Mononuclear cell (primary cell): ENCODE data around the gene FLT1. TPM values are rescaled to one million over a fixed set of nuclear protein-coding genes. Genes with fewer than 3 reads are reported as not detected.

ENCODE experiments used
- H3K27me3 ChIP-seq: 2 replicates; pipeline ENCODE4 v1.6.0; 2011; ENCODE audit warnings: low read length, control low read depth; ENCODE audit not compliant: insufficient read depth
- H3K4me1 ChIP-seq: 2 replicates; pipeline ENCODE4 v1.5.1; 2011; ENCODE audit warnings: mild to moderate bottlenecking, low read length, control low read depth; ENCODE audit not compliant: insufficient read depth
- H3K4me3 ChIP-seq: 2 replicates; pipeline ENCODE4 v1.5.1; 2011; ENCODE audit warnings: mild to moderate bottlenecking, low read length, moderate library complexity
- H3K9me3 ChIP-seq: 2 replicates; pipeline ENCODE4 v1.5.1; 2011; ENCODE audit warnings: low read depth, mild to moderate bottlenecking, control low read depth, low read length
- total RNA-seq: library from RNA; depleted of rRNA; stranded (reverse); fragments of >200 nt; gene quantifications from one replicate; pipeline ENCODE4 v1.2.3, GENCODE V29; 2012

Gene FLT1
- 1.8 TPM for total RNA-seq

- peak within 1 kb of the TSS; percentile 9 for H3K4me3 ChIP-seq
- no peaks in the 10 kb centered on the region for H3K9me3 ChIP-seq
- H3K4me1 ChIP-seq, result peaks cover 34% of the 10 kb centered on the region
- peaks cover 82% of the 10 kb centered on the region for H3K27me3 ChIP-seq
These were observed at the start of gene FLT1 for GRCh38 chr13:28494778-28495537. Gene FLT1, minus strand, starts transcription at chr13:28495128. Its CDS starts 285 bp downstream, at chr13:28494843.

GRCh38 chr13:28544026-28544425, 49.1 kb upstream of the FLT1 start:
- Histone ChIP-seq H3K9me3 (no peaks in the 10 kb centered on the region), H3K4me3 (no peak overlapping the region), H3K4me1 (no peaks in the 10 kb centered on the region), H3K27me3 (no peaks in the 10 kb centered on the region)

- no peaks in the 10 kb centered on the region for H3K9me3 ChIP-seq
- H3K27me3 ChIP-seq, result no peaks in the 10 kb centered on the region
- H3K4me3 ChIP-seq, result no peak overlapping the region
- H3K4me1 ChIP-seq, result no peaks in the 10 kb centered on the region
These were observed 47.9 kb upstream of the FLT1 start for GRCh38 chr13:28542804-28543203.

GRCh38 chr13:28541966-28542365, 47.0 kb upstream of the FLT1 start:
- Histone ChIP-seq H3K9me3 (no peaks in the 10 kb centered on the region), H3K4me1 (peaks cover 3% of the 10 kb centered on the region), H3K27me3 (no peaks in the 10 kb centered on the region), H3K4me3 (no peak overlapping the region)

GRCh38 chr13:28540612-28541011, 45.7 kb upstream of the FLT1 start:
- peaks cover 5% of the 10 kb centered on the region for H3K4me1 ChIP-seq
- no peak overlapping the region for H3K4me3 ChIP-seq
- H3K27me3 ChIP-seq, result no peaks in the 10 kb centered on the region
- H3K9me3 ChIP-seq, result no peaks in the 10 kb centered on the region

GRCh38 chr13:28539625-28540286, 44.8 kb upstream of the FLT1 start:
- Histone ChIP-seq H3K9me3 (no peaks in the 10 kb centered on the region), H3K27me3 (no peaks in the 10 kb centered on the region)

GRCh38 chr13:28538932-28539331, 44.0 kb upstream of the FLT1 start:
- peaks cover 3% of the 10 kb centered on the region for H3K27me3 ChIP-seq
- peaks cover 5% of the 10 kb centered on the region for H3K4me1 ChIP-seq
- no peaks in the 10 kb centered on the region for H3K9me3 ChIP-seq
- H3K4me3 ChIP-seq, result no peak overlapping the region

More at GRCh38 chr13:28539625-28540286, 44.8 kb upstream of the FLT1 start:
- Histone ChIP-seq H3K4me1 (peaks cover 5% of the 10 kb centered on the region), H3K4me3 (no peak overlapping the region)

GRCh38 chr13:28537171-28537570, 42.2 kb upstream of the FLT1 start:
- Histone ChIP-seq H3K4me1 (peaks cover 12% of the 10 kb centered on the region), H3K9me3 (no peaks in the 10 kb centered on the region), H3K27me3 (peaks cover 17% of the 10 kb centered on the region), H3K4me3 (no peak overlapping the region)

GRCh38 chr13:28536371-28536770, 41.4 kb upstream of the FLT1 start:
- peaks cover 19% of the 10 kb centered on the region for H3K4me1 ChIP-seq
- no peaks in the 10 kb centered on the region for H3K9me3 ChIP-seq
- H3K4me3 ChIP-seq, result no peak overlapping the region
- peaks cover 24% of the 10 kb centered on the region for H3K27me3 ChIP-seq

- H3K27me3 ChIP-seq, result peaks cover 31% of the 10 kb centered on the region
- peaks cover 26% of the 10 kb centered on the region for H3K4me1 ChIP-seq
- no peaks in the 10 kb centered on the region for H3K9me3 ChIP-seq
- H3K4me3 ChIP-seq, result no peak overlapping the region
These were observed 40.8 kb upstream of the FLT1 start for GRCh38 chr13:28535734-28536133.

- peaks cover 40% of the 10 kb centered on the region for H3K27me3 ChIP-seq
- H3K4me1 ChIP-seq, result peaks cover 30% of the 10 kb centered on the region
- H3K4me3 ChIP-seq, result no peak overlapping the region
- no peaks in the 10 kb centered on the region for H3K9me3 ChIP-seq
These were observed 39.9 kb upstream of the FLT1 start for GRCh38 chr13:28534801-28535200.

- Histone ChIP-seq H3K4me1 (peaks cover 31% of the 10 kb centered on the region), H3K27me3 (peaks cover 46% of the 10 kb centered on the region), H3K9me3 (no peaks in the 10 kb centered on the region), H3K4me3 (no peak overlapping the region)
These were observed 39.3 kb upstream of the FLT1 start for GRCh38 chr13:28534210-28534609.

GRCh38 chr13:28533441-28534166, 38.7 kb upstream of the FLT1 start:
- Histone ChIP-seq H3K4me3 (no peak overlapping the region), H3K9me3 (no peaks in the 10 kb centered on the region), H3K4me1 (peaks cover 35% of the 10 kb centered on the region), H3K27me3 (peaks cover 52% of the 10 kb centered on the region)

GRCh38 chr13:28533125-28533436, 38.2 kb upstream of the FLT1 start:
- H3K27me3 ChIP-seq, result peaks cover 54% of the 10 kb centered on the region
- peaks cover 40% of the 10 kb centered on the region for H3K4me1 ChIP-seq
- no peaks in the 10 kb centered on the region for H3K9me3 ChIP-seq
- no peak overlapping the region for H3K4me3 ChIP-seq

GRCh38 chr13:28532388-28533124, 37.6 kb upstream of the FLT1 start:
- Histone ChIP-seq H3K4me1 (peaks cover 45% of the 10 kb centered on the region), H3K9me3 (no peaks in the 10 kb centered on the region), H3K27me3 (peaks cover 54% of the 10 kb centered on the region), H3K4me3 (peak overlapping the region; percentile 19)
